HepG2 (cell line): Measurements from ENCODE around the gene ZBTB2. TPM values are rescaled to one million over a fixed set of nuclear protein-coding genes. Genes with fewer than 3 reads are reported as not detected.

ENCODE experiments used
- ATF5 ChIP-seq: sonication (generic); formaldehyde crosslinking; IDR thresholded peaks from 2 replicates; pipeline ENCODE4 v1.4.0; 2020; ENCODE audit warnings: mild to moderate bottlenecking, low read depth, missing genetic modification reagents
- EP300 ChIP-seq, 3 experiments: sonication (generic) in 1 of 3; formaldehyde crosslinking in 1 of 3; IDR thresholded peaks; 2 replicates each; pipeline versions ENCODE4 v1.5.1 to v1.6.1; 2011 to 2020; ENCODE audit warnings: low read depth in 2 of 3, low read length in 2 of 3, borderline replicate concordance in 1 of 3, improper control_type of control experiment in 1 of 3, mild to moderate bottlenecking in 1 of 3, missing genetic modification reagents in 1 of 3, moderate library complexity in 1 of 3
- FOXP4 ChIP-seq: sonication (generic); formaldehyde crosslinking; IDR thresholded peaks from 2 replicates; pipeline ENCODE4 v1.4.0; 2020; ENCODE audit warnings: missing genetic modification reagents
- KAT8 ChIP-seq: IDR thresholded peaks from 2 replicates; pipeline ENCODE4 v1.6.1; 2016; ENCODE audit warnings: missing genetic modification reagents, missing compliant biosample characterization
- NFAT5 ChIP-seq: sonication (generic); formaldehyde crosslinking; IDR thresholded peaks from 2 replicates; pipeline ENCODE4 v1.4.0; 2020; ENCODE audit warnings: missing genetic modification reagents
- PBX2 ChIP-seq: IDR thresholded peaks from 2 replicates; pipeline ENCODE4 v1.6.1; 2016; ENCODE audit warnings: control low read depth
- PHF21A ChIP-seq: sonication (generic); formaldehyde crosslinking; IDR thresholded peaks from 2 replicates; pipeline ENCODE4 v1.5.0; 2020; ENCODE audit warnings: mild to moderate bottlenecking, missing genetic modification reagents
- SAP130 ChIP-seq: IDR thresholded peaks from 2 replicates; pipeline ENCODE4 v1.6.1; 2016; ENCODE audit warnings: low read depth
- ZBTB21 ChIP-seq: sonication (generic); formaldehyde crosslinking; IDR thresholded peaks from 2 replicates; pipeline ENCODE4 v1.4.0; 2020; ENCODE audit warnings: missing genetic modification reagents
- ZKSCAN5 ChIP-seq: sonication (generic); formaldehyde crosslinking; IDR thresholded peaks from 2 replicates; pipeline ENCODE4 v1.5.1; 2020; ENCODE audit warnings: mild to moderate bottlenecking, missing genetic modification reagents
- ZNF251 ChIP-seq: sonication (generic); formaldehyde crosslinking; IDR thresholded peaks from 2 replicates; pipeline ENCODE4 v1.9.0; 2021; ENCODE audit warnings: mild to moderate bottlenecking, missing genetic modification reagents
- ZNF329 ChIP-seq: sonication (generic); formaldehyde crosslinking; IDR thresholded peaks from 2 replicates; pipeline ENCODE4 v1.9.0; 2021; ENCODE audit warnings: low read depth, mild to moderate bottlenecking, missing genetic modification reagents
- ZNF572 ChIP-seq: sonication (generic); formaldehyde crosslinking; IDR thresholded peaks from 2 replicates; pipeline ENCODE4 v1.5.1; 2020; ENCODE audit warnings: mild to moderate bottlenecking, missing genetic modification reagents
- ZNF709 ChIP-seq: sonication (generic); formaldehyde crosslinking; IDR thresholded peaks from 2 replicates; pipeline ENCODE4 v1.5.0; 2020; ENCODE audit warnings: mild to moderate bottlenecking, missing genetic modification reagents
- polyA plus RNA-seq, 8 experiments: library from polyadenylated mRNA; depleted of rRNA in 3 of 8; stranded (reverse) in 7 of 8; unstranded in 1 of 8; fragments of >200 nt; fragmentation: Illumina TruSeq in 4 of 8; extraction: Trizol in 4 of 8; gene quantifications; 2 replicates each; pipeline versions ENCODE4 v1.2.1 to v1.2.3, GENCODE V29; 2011 to 2016; ENCODE audit warnings: low read depth in 4 of 8, missing spikeins in 1 of 8, mixed read lengths in 1 of 8; ENCODE audit not compliant: insufficient read depth in 1 of 8
- total RNA-seq, 5 experiments: library from RNA; depleted of rRNA; stranded (reverse); fragments of >200 nt; fragmentation: Illumina TruSeq; extraction: Trizol; gene quantifications; 2 replicates each; pipeline ENCODE4 v1.2.3, GENCODE V29; 2016; ENCODE audit warnings: low read depth in 1 of 5

ZBTB2 gene
- total and polyA plus RNA-seq, 2 of the 13 experiments (the other 11 are each of a cell fraction or from before 2014, with no cell fraction given) = 15.4 to 22.8 TPM

- TF ChIP-seq PBX2 (CRISPR knock-in tag) = no peak
- TF ChIP-seq ATF5 (CRISPR knock-in tag) = no peak
- no peak for TF ChIP-seq ZNF329
- TF ChIP-seq ZKSCAN5 = no peak
- no peak for TF ChIP-seq NFAT5 (CRISPR knock-in tag)
- peak; percentile 39; the same call in 1 of the 2 replicates for TF ChIP-seq SAP130 (CRISPR knock-in tag)
- TF ChIP-seq FOXP4 (CRISPR knock-in tag) = no peak
- TF ChIP-seq ZNF572 = no peak
- no peak for TF ChIP-seq PHF21A (CRISPR knock-in tag)
- TF ChIP-seq ZNF251 (CRISPR knock-in tag) = no peak
- no peak; a peak in 1 of 4 replicates for TF ChIP-seq EP300 (IDR thresholded peaks at IDR 0.05; ENCODE audit: low read depth in 2 of 2, low read length in 2 of 2)
- TF ChIP-seq EP300 (CRISPR knock-in tag; IDR thresholded peaks at IDR 0.05; ENCODE audit: borderline replicate concordance) = no peak
- TF ChIP-seq ZNF709 (CRISPR knock-in tag) = 0 out of 2 replicates have a peak, but pooled peaks have one; percentile 57
- TF ChIP-seq KAT8 (CRISPR knock-in tag) = peak; percentile 8; the same call in 1 of the 2 replicates
- TF ChIP-seq ZBTB21 (CRISPR knock-in tag) = no peak
Measured at GRCh38 chr6:151390851-151391470, 398 bp downstream of the ZBTB2 start (continued).
